ENCODE results near the gene ZNF202.

DNA sequence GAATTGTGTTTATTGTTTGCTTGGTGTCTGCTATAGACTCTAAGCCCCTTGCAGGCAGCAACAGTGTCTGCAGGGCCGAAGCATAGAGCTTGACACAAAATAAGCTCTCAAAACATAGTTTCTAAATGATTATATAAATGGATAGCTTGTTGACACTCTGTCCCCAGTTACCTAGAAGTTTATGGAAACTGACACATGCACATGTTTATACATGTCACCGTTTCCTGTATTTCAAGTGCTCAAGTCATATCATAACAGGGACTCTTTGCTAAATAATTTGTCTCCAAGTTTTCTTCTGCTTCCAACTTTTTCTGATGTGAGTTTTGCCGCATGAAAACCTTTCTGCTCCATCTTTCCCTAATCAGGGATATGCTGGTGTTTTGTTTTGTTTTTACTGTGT is 16.5 kb upstream of the ZNF202 start:
- TF ChIP-seq POLR2A (IDR thresholded peaks at IDR 0.05) (no peak), CTCF (IDR thresholded peaks at IDR 0.05) (no peak)
